HepG2 (cell line): ENCODE results near the gene C16orf87. TPM values are rescaled to one million over a fixed set of nuclear protein-coding genes. Genes with fewer than 3 reads are reported as not detected.
A peak's percentile ranks its signal among the peaks of the same experiment; 100 is the strongest.

Source experiments
- IRF2 ChIP-seq: IDR thresholded peaks from 2 replicates; pipeline ENCODE4 v1.6.1; 2018; ENCODE audit warnings: missing genetic modification reagents, missing compliant biosample characterization
- NR3C1 ChIP-seq: sonication (generic); formaldehyde crosslinking; IDR thresholded peaks from 2 replicates; pipeline ENCODE4 v1.4.0; 2020; ENCODE audit warnings: missing genetic modification reagents
- RNF2 ChIP-seq: fragments of 450-650 bp; conservative IDR thresholded peaks from 2 replicates; pipeline ENCODE4 v1.6.1; 2016; ENCODE audit warnings: low read depth
- SAP130 ChIP-seq: IDR thresholded peaks from 2 replicates; pipeline ENCODE4 v1.6.1; 2016; ENCODE audit warnings: low read depth
- SNRNP70 ChIP-seq: fragments of 200-400 bp; formaldehyde crosslinking; IDR thresholded peaks from 2 replicates; pipeline ENCODE4 v1.6.1; 2017; ENCODE audit warnings: mild to moderate bottlenecking, low read depth, low read length, moderate library complexity
- TMF1 ChIP-seq: sonication (generic); formaldehyde crosslinking; IDR thresholded peaks from 2 replicates; pipeline ENCODE4 v1.8.1; 2022; ENCODE audit warnings: low read depth, missing genetic modification reagents
- ZC3H13 ChIP-seq: sonication (generic); formaldehyde crosslinking; IDR thresholded peaks from 2 replicates; pipeline ENCODE4 v1.8.1; 2023; ENCODE audit warnings: mild to moderate bottlenecking, missing genetic modification reagents, moderate library complexity
- ZNF337 ChIP-seq: sonication (generic); formaldehyde crosslinking; IDR thresholded peaks from 2 replicates; pipeline ENCODE4 v1.5.1; 2020; ENCODE audit warnings: missing genetic modification reagents, low read depth, mild to moderate bottlenecking, borderline replicate concordance
- ZNF580 ChIP-seq: IDR thresholded peaks from 2 replicates; pipeline ENCODE4 v1.6.1; 2016; ENCODE audit warnings: low read depth, borderline replicate concordance
- ZNF629 ChIP-seq: sonication (generic); formaldehyde crosslinking; conservative IDR thresholded peaks from 2 replicates; pipeline ENCODE4 v1.5.0; 2020; ENCODE audit warnings: missing genetic modification reagents
- ZNF646 ChIP-seq: sonication (generic); formaldehyde crosslinking; IDR thresholded peaks from 2 replicates; pipeline ENCODE4 v1.9.0; 2021; ENCODE audit warnings: mild to moderate bottlenecking, missing genetic modification reagents
- ZNF678 ChIP-seq: sonication (generic); formaldehyde crosslinking; IDR thresholded peaks from 2 replicates; pipeline ENCODE4 v1.4.0; 2020; ENCODE audit warnings: mild to moderate bottlenecking, missing genetic modification reagents
- ZNF841 ChIP-seq: sonication (generic); formaldehyde crosslinking; IDR thresholded peaks from 2 replicates; pipeline ENCODE4 v1.8.1; 2023; ENCODE audit warnings: missing genetic modification reagents, borderline replicate concordance
- polyA plus RNA-seq, 8 experiments: library from polyadenylated mRNA; depleted of rRNA in 3 of 8; stranded (reverse) in 7 of 8; unstranded in 1 of 8; fragments of >200 nt; fragmentation: Illumina TruSeq in 4 of 8; extraction: Trizol in 4 of 8; gene quantifications; 2 replicates each; pipeline versions ENCODE4 v1.2.1 to v1.2.3, GENCODE V29; 2011 to 2016; ENCODE audit warnings: low read depth in 4 of 8, missing spikeins in 1 of 8, mixed read lengths in 1 of 8; ENCODE audit not compliant: insufficient read depth in 1 of 8
- total RNA-seq, 5 experiments: library from RNA; depleted of rRNA; stranded (reverse); fragments of >200 nt; fragmentation: Illumina TruSeq; extraction: Trizol; gene quantifications; 2 replicates each; pipeline ENCODE4 v1.2.3, GENCODE V29; 2016; ENCODE audit warnings: low read depth in 1 of 5
- TF ChIP-seq, protein P1 (sequence below): sonication (generic); formaldehyde crosslinking; IDR thresholded peaks from 2 replicates; pipeline ENCODE4 v1.9.0; 2022; ENCODE audit warnings: low read depth, missing genetic modification reagents
- TF ChIP-seq, protein P2 (sequence below): sonication (generic); formaldehyde crosslinking; IDR thresholded peaks from 2 replicates; pipeline ENCODE4 v1.5.0; 2020; ENCODE audit warnings: mild to moderate bottlenecking, missing genetic modification reagents
- TF ChIP-seq, protein P3 (sequence below): sonication (generic); formaldehyde crosslinking; IDR thresholded peaks from 2 replicates; pipeline ENCODE4 v1.4.0; 2020; ENCODE audit warnings: low read depth, mild to moderate bottlenecking, missing genetic modification reagents

C16orf87 gene
- total and polyA plus RNA-seq, 2 of the 13 experiments (the other 11 are each of a cell fraction or from before 2014, with no cell fraction given): 8.6 to 19.5 TPM

DNA sequence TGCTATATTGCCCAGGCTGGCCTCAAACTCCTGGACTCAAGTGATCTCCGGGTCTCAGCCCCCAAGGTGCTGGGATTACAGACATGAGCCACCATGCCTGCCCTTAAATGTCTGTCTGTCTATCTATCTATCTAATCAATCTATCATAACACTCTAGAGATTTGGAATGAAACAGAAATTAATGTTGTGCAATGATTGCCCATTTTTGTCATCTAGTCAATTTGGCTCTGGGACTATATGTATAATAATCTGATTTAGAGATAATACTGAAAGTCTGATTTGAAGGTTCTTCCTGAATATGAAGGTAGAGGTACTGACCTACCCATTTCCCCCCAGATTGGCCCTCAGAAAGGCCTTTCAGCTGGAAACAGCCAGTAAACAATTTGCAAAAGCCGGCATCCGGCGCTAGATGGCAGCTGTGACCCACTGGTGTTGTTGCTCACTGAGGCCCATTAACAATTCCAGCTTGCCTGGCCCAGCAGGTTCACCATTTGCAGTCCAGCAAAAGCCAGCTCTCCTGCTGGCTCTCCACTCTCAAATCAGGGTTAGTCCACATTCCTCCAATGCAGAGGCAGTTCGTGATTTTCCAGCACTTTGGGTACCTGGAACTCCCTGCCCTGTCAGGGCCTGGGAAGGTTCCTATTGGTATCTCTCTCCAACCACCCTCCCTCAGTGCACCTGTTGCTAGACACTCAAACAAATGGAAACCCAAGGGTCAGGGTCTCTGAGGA, 22.9 kb upstream of the C16orf87 start (continued):
- TF ChIP-seq, protein P1, sequence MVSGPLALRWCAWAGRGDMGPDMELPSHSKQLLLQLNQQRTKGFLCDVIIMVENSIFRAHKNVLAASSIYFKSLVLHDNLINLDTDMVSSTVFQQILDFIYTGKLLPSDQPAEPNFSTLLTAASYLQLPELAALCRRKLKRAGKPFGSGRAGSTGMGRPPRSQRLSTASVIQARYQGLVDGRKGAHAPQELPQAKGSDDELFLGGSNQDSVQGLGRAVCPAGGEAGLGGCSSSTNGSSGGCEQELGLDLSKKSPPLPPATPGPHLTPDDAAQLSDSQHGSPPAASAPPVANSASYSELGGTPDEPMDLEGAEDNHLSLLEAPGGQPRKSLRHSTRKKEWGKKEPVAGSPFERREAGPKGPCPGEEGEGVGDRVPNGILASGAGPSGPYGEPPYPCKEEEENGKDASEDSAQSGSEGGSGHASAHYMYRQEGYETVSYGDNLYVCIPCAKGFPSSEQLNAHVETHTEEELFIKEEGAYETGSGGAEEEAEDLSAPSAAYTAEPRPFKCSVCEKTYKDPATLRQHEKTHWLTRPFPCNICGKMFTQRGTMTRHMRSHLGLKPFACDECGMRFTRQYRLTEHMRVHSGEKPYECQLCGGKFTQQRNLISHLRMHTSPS (CRISPR knock-in tag): no peak
- TF ChIP-seq SNRNP70: no peak
- TF ChIP-seq NR3C1 (CRISPR knock-in tag): no peak
- TF ChIP-seq ZNF629 (CRISPR knock-in tag): peak; percentile 68
- TF ChIP-seq, protein P2, sequence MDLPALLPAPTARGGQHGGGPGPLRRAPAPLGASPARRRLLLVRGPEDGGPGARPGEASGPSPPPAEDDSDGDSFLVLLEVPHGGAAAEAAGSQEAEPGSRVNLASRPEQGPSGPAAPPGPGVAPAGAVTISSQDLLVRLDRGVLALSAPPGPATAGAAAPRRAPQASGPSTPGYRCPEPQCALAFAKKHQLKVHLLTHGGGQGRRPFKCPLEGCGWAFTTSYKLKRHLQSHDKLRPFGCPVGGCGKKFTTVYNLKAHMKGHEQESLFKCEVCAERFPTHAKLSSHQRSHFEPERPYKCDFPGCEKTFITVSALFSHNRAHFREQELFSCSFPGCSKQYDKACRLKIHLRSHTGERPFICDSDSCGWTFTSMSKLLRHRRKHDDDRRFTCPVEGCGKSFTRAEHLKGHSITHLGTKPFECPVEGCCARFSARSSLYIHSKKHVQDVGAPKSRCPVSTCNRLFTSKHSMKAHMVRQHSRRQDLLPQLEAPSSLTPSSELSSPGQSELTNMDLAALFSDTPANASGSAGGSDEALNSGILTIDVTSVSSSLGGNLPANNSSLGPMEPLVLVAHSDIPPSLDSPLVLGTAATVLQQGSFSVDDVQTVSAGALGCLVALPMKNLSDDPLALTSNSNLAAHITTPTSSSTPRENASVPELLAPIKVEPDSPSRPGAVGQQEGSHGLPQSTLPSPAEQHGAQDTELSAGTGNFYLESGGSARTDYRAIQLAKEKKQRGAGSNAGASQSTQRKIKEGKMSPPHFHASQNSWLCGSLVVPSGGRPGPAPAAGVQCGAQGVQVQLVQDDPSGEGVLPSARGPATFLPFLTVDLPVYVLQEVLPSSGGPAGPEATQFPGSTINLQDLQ: no peak
- no peak for TF ChIP-seq ZNF646 (CRISPR knock-in tag)
- TF ChIP-seq SAP130 (CRISPR knock-in tag): peak; percentile 66; the same call in 1 of the 2 replicates
- peak; percentile 62; the same call in 1 of the 2 replicates for TF ChIP-seq IRF2 (CRISPR knock-in tag)
- TF ChIP-seq, protein P3, sequence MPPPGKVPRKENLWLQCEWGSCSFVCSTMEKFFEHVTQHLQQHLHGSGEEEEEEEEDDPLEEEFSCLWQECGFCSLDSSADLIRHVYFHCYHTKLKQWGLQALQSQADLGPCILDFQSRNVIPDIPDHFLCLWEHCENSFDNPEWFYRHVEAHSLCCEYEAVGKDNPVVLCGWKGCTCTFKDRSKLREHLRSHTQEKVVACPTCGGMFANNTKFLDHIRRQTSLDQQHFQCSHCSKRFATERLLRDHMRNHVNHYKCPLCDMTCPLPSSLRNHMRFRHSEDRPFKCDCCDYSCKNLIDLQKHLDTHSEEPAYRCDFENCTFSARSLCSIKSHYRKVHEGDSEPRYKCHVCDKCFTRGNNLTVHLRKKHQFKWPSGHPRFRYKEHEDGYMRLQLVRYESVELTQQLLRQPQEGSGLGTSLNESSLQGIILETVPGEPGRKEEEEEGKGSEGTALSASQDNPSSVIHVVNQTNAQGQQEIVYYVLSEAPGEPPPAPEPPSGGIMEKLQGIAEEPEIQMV (CRISPR knock-in tag): peak; percentile 77; the same call in 1 of the 2 replicates
- no peak for TF ChIP-seq TMF1 (CRISPR knock-in tag)
- TF ChIP-seq RNF2: no peak
- TF ChIP-seq ZNF580: peak; percentile 73; the same call in 1 of the 2 replicates
- TF ChIP-seq ZC3H13 (CRISPR knock-in tag): no peak
- no peak for TF ChIP-seq ZNF678
- TF ChIP-seq ZNF841 (CRISPR knock-in tag): no peak
- peak; percentile 53; the same call in 1 of the 2 replicates for TF ChIP-seq ZNF337 (CRISPR knock-in tag)
